ENCODE measurements around the gene ATG4A.

GRCh38 chrX:108132034-108132433 is 40.5 kb downstream of the ATG4A start:
- no peak for TF ChIP-seq POLR2AphosphoS5 (IDR thresholded peaks at IDR 0.05)
- TF ChIP-seq CTCF (IDR thresholded peaks at IDR 0.05), result no peak
- TF ChIP-seq POLR2A (IDR thresholded peaks at IDR 0.05), result no peak
